WERI-Rb-1 (cell line): Measurements from ENCODE around the gene SLC38A2.

Experiments used
- DNase-seq: peaks from one replicate; pipeline ENCODE4 v3.0.0-alpha.2; 2020
- H3K27ac ChIP-seq: fragments of 250-450 bp; sonication (Bioruptor Pico); 2 replicates; pipeline ENCODE4 v1.5.1; 2020; ENCODE audit warnings: mild to moderate bottlenecking, moderate library complexity
- H3K27me3 ChIP-seq: fragments of 250-450 bp; sonication (Bioruptor Pico); 2 replicates; pipeline ENCODE4 v1.5.1; 2021; ENCODE audit warnings: mild to moderate bottlenecking, low read depth, moderate library complexity; ENCODE audit not compliant: insufficient read depth, severe bottlenecking
- H3K36me3 ChIP-seq: fragments of 250-450 bp; sonication (Bioruptor Pico); 2 replicates; pipeline ENCODE4 v1.5.1; 2020; ENCODE audit warnings: mild to moderate bottlenecking, moderate library complexity
- H3K4me3 ChIP-seq: 2 replicates; pipeline ENCODE4 v1.5.1; 2011; ENCODE audit warnings: low read depth, mild to moderate bottlenecking, control low read depth, low read length
- H3K9me3 ChIP-seq: fragments of 250-450 bp; sonication (Bioruptor Pico); 2 replicates; pipeline ENCODE4 v1.5.1; 2021; ENCODE audit warnings: mild to moderate bottlenecking, moderate library complexity; ENCODE audit not compliant: severe bottlenecking
- CTCF ChIP-seq: IDR thresholded peaks from 2 replicates; pipeline ENCODE4 v1.5.1; 2011; ENCODE audit warnings: low read depth, mild to moderate bottlenecking, control low read depth, inconsistent platforms, low read length

Gene SLC38A2

GRCh38 chr12:46391630-46392029 is 19.1 kb upstream of the SLC38A2 start:
- Histone ChIP-seq H3K4me3 (no peak overlapping the region), H3K27ac (no peak overlapping the region), H3K36me3 (no peaks in the 10 kb centered on the region), H3K9me3 (no peaks in the 10 kb centered on the region), H3K27me3 (no peaks in the 10 kb centered on the region)
- no peak for TF ChIP-seq CTCF
- DNase-seq: no peak

- Histone ChIP-seq H3K36me3 (no peaks in the 10 kb centered on the region), H3K4me3 (no peak overlapping the region), H3K9me3 (no peaks in the 10 kb centered on the region), H3K27me3 (no peaks in the 10 kb centered on the region), H3K27ac (no peak overlapping the region)
- DNase-seq: no peak
- no peak for TF ChIP-seq CTCF
Measured at GRCh38 chr12:46390881-46391280, 18.3 kb upstream of the SLC38A2 start.

GRCh38 chr12:46390304-46390703 is 17.7 kb upstream of the SLC38A2 start:
- H3K27ac ChIP-seq: no peak overlapping the region
- no peaks in the 10 kb centered on the region for H3K36me3 ChIP-seq
- no peaks in the 10 kb centered on the region for H3K9me3 ChIP-seq
- no peak for TF ChIP-seq CTCF
- DNase-seq: no peak
- H3K4me3 ChIP-seq: no peak overlapping the region
- H3K27me3 ChIP-seq: no peaks in the 10 kb centered on the region

- no peak for DNase-seq
- no peak overlapping the region for H3K27ac ChIP-seq
Measured at GRCh38 chr12:46389031-46389616, 16.6 kb upstream of the SLC38A2 start.

GRCh38 chr12:46388427-46389021 is 16.0 kb upstream of the SLC38A2 start:
- Histone ChIP-seq H3K4me3 (no peak overlapping the region), H3K9me3 (no peaks in the 10 kb centered on the region), H3K27me3 (no peaks in the 10 kb centered on the region), H3K27ac (no peak overlapping the region), H3K36me3 (no peaks in the 10 kb centered on the region)
- no peak for TF ChIP-seq CTCF
- DNase-seq: no peak

More at GRCh38 chr12:46389031-46389616, 16.6 kb upstream of the SLC38A2 start:
- Histone ChIP-seq H3K4me3 (no peak overlapping the region), H3K36me3 (no peaks in the 10 kb centered on the region), H3K9me3 (no peaks in the 10 kb centered on the region), H3K27me3 (no peaks in the 10 kb centered on the region)
- no peak for TF ChIP-seq CTCF

GRCh38 chr12:46387670-46388069 is 15.1 kb upstream of the SLC38A2 start:
- Histone ChIP-seq H3K36me3 (no peaks in the 10 kb centered on the region), H3K27me3 (no peaks in the 10 kb centered on the region), H3K9me3 (no peaks in the 10 kb centered on the region), H3K27ac (no peak overlapping the region), H3K4me3 (no peak overlapping the region)
- no peak for DNase-seq
- TF ChIP-seq CTCF: no peak
